Right forelimb (tissue), 1 donor: Measurements from ENCODE around the gene COMMD1.

Experiments used
- DNase-seq: peaks from one replicate; pipeline ENCODE4 v3.0.0-alpha.2; 2018

Gene COMMD1

GRCh38 chr2:62184512-62185230, 279.2 kb downstream of the COMMD1 start:
- no peak for DNase-seq
